HEK293 (cell line): ENCODE data around the gene NFIB.

Experiments used
- CTCF ChIA-PET: fragments of 350-600 bp; formaldehyde crosslinking; extraction: SDS; loops from one replicate; lab custom pipeline; 2021; ENCODE audit warnings: antibody characterized with exemption; lab: Yijun Ruan, JAX
- POLR2A ChIA-PET: fragments of 300-600 bp; formaldehyde crosslinking; extraction: SDS; loops from one replicate; lab custom pipeline; 2020; ENCODE audit warnings: antibody characterized with exemption, inconsistent platforms; lab: Yijun Ruan, JAX
- H3K27ac ChIP-seq: fragments of 200-500 bp; sonication (Bioruptor generic); 2 replicates; pipeline ENCODE4 v1.5.1; 2014; ENCODE audit warnings: low read depth, low read length, control low read depth, inconsistent platforms; ENCODE audit errors: extremely low read depth
- H3K36me3 ChIP-seq, 2 experiments: fragments of 200-500 bp in 1 of 2; sonication (Bioruptor generic) in 1 of 2; 1 replicate in 1 of 2; 2 replicates in 1 of 2; pipeline ENCODE4 v1.5.1; 2014 to 2017; ENCODE audit warnings: inconsistent platforms in 2 of 2, low read length in 2 of 2; ENCODE audit not compliant: control insufficient read depth in 2 of 2, insufficient read depth in 1 of 2
- H3K4me1 ChIP-seq: fragments of 200-500 bp; sonication (Bioruptor generic); 2 replicates; pipeline ENCODE4 v1.5.1; 2014; ENCODE audit warnings: mild to moderate bottlenecking, low read length, inconsistent platforms; ENCODE audit not compliant: control insufficient read depth, insufficient read depth
- H3K4me3 ChIP-seq: 2 replicates; pipeline ENCODE4 v1.5.1; 2011; ENCODE audit warnings: low read depth, mild to moderate bottlenecking, control low read depth, low read length, moderate library complexity
- H3K9me3 ChIP-seq: fragments of 200-500 bp; sonication (Bioruptor generic); 2 replicates; pipeline ENCODE4 v1.5.1; 2014; ENCODE audit warnings: low read depth, low read length, inconsistent platforms; ENCODE audit not compliant: control insufficient read depth, insufficient read depth
- BCL11A ChIP-seq: fragments of 450-650 bp; formaldehyde crosslinking; IDR thresholded peaks from 2 replicates; pipeline ENCODE4 v1.5.1; 2016; ENCODE audit warnings: low read depth, missing biosample characterization, missing genetic modification characterization
- YY1 ChIP-seq: fragments of 450-650 bp; formaldehyde crosslinking; IDR thresholded peaks from 2 replicates; pipeline ENCODE4 v1.5.1; 2018; ENCODE audit warnings: missing biosample characterization, missing genetic modification characterization
- ZBTB20 ChIP-seq: fragments of 450-650 bp; formaldehyde crosslinking; IDR thresholded peaks from 2 replicates; pipeline ENCODE4 v1.5.1; 2016; ENCODE audit warnings: missing biosample characterization, missing genetic modification characterization
- ZBTB48 ChIP-seq: fragments of 450-650 bp; formaldehyde crosslinking; IDR thresholded peaks from 2 replicates; pipeline ENCODE4 v1.5.1; 2016; ENCODE audit warnings: missing biosample characterization, missing genetic modification characterization
- ZFP37 ChIP-seq: fragments of 450-650 bp; formaldehyde crosslinking; IDR thresholded peaks from 2 replicates; pipeline ENCODE4 v1.5.1; 2016; ENCODE audit warnings: missing biosample characterization, missing genetic modification characterization
- ZNF140 ChIP-seq: fragments of 450-650 bp; formaldehyde crosslinking; IDR thresholded peaks from 2 replicates; pipeline ENCODE4 v1.5.1; 2016; ENCODE audit warnings: missing biosample characterization, missing genetic modification characterization
- ZNF350 ChIP-seq: fragments of 450-650 bp; formaldehyde crosslinking; IDR thresholded peaks from 2 replicates; pipeline ENCODE4 v1.5.0; 2017; ENCODE audit warnings: missing biosample characterization, mild to moderate bottlenecking, missing genetic modification characterization
- ZNF394 ChIP-seq: fragments of 450-650 bp; formaldehyde crosslinking; IDR thresholded peaks from 2 replicates; pipeline ENCODE4 v1.5.1; 2016; ENCODE audit warnings: missing biosample characterization, missing genetic modification characterization, mild to moderate bottlenecking, moderate library complexity, borderline replicate concordance
- ZNF558 ChIP-seq: fragments of 450-650 bp; formaldehyde crosslinking; IDR thresholded peaks from 2 replicates; pipeline ENCODE4 v1.5.1; 2016; ENCODE audit warnings: missing biosample characterization, missing genetic modification characterization
- ZNF585B ChIP-seq: fragments of 450-650 bp; formaldehyde crosslinking; IDR thresholded peaks from 2 replicates; pipeline ENCODE4 v1.5.1; 2016; ENCODE audit warnings: missing biosample characterization, missing genetic modification characterization
- ZNF624 ChIP-seq: fragments of 450-650 bp; formaldehyde crosslinking; IDR thresholded peaks from 2 replicates; pipeline ENCODE4 v1.5.1; 2017; ENCODE audit warnings: missing biosample characterization, missing genetic modification characterization
- ZNF677 ChIP-seq: fragments of 450-650 bp; IDR thresholded peaks from 2 replicates; pipeline ENCODE4 v1.5.0; 2018; ENCODE audit warnings: missing biosample characterization, mild to moderate bottlenecking, missing genetic modification characterization, moderate library complexity
- TF ChIP-seq, protein P1 (sequence below): fragments of 450-650 bp; formaldehyde crosslinking; IDR thresholded peaks from 2 replicates; pipeline ENCODE4 v1.5.1; 2016; ENCODE audit warnings: missing biosample characterization, missing genetic modification characterization
- TF ChIP-seq, protein P2 (sequence below): fragments of 450-650 bp; formaldehyde crosslinking; conservative IDR thresholded peaks from 2 replicates; pipeline ENCODE4 v1.5.1; 2016; ENCODE audit warnings: low read depth, missing biosample characterization, missing genetic modification characterization
- TF ChIP-seq, protein P3 (sequence below): IDR thresholded peaks from 2 replicates; pipeline ENCODE4 v1.6.1; 2011; ENCODE audit warnings: mild to moderate bottlenecking, low read depth, low read length, borderline replicate concordance
- TF ChIP-seq, protein P4 (sequence below): fragments of 450-650 bp; formaldehyde crosslinking; IDR thresholded peaks from 2 replicates; pipeline ENCODE4 v1.5.0; 2017; ENCODE audit warnings: missing biosample characterization, missing genetic modification characterization, borderline replicate concordance
- TF ChIP-seq, protein P5 (sequence below): fragments of 450-650 bp; formaldehyde crosslinking; IDR thresholded peaks from 2 replicates; pipeline ENCODE4 v1.5.1; 2016; ENCODE audit warnings: missing biosample characterization, missing genetic modification characterization, borderline replicate concordance
- TF ChIP-seq, protein P6 (sequence below): fragments of 450-650 bp; formaldehyde crosslinking; IDR thresholded peaks from 2 replicates; pipeline ENCODE4 v1.5.1; 2016; ENCODE audit warnings: missing biosample characterization, missing genetic modification characterization, low read depth

The NFIB gene

DNA sequence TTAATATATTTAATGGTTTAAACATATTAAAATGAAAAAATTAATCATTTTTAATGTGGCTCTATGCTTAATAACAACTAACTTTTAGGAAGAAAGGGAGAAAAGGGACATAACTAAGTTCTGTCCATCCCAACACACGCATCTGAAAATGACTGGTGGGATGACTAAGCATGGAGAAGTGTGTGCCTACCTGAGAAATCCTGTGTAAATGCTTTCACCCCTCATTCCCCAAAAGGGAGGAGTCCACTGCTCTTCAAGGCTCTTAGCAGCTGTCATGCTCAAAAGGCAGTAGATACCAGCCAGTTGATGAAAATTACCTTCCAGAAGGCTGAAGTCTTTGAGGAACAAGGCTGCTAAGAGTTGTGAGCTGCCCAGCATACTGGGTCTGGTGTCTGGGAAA lies 130.9 kb downstream of the NFIB start:
- H3K4me3 ChIP-seq, result no peak overlapping the region
- peaks cover 3% of the 10 kb centered on the region; the same call in 1 of the 2 replicates for H3K4me1 ChIP-seq
- H3K27ac ChIP-seq, result no peak overlapping the region
- no peaks in the 10 kb centered on the region for H3K36me3 ChIP-seq
- CTCF ChIA-PET, result no interaction called here
- TF ChIP-seq ZNF394 (tag by site-specific recombination) (no peak), ZNF624 (tag by site-specific recombination) (no peak), ZNF140 (no peak), BCL11A (tag by site-specific recombination) (no peak), ZFP37 (tag by site-specific recombination) (no peak), ZNF677 (tag by site-specific recombination) (no peak), ZNF558 (tag by site-specific recombination) (no peak), ZBTB48 (no peak), YY1 (tag by site-specific recombination) (no peak), ZNF585B (tag by site-specific recombination) (no peak), ZBTB20 (tag by site-specific recombination) (no peak), ZNF350 (tag by site-specific recombination) (no peak)
- TF ChIP-seq, protein P1, sequence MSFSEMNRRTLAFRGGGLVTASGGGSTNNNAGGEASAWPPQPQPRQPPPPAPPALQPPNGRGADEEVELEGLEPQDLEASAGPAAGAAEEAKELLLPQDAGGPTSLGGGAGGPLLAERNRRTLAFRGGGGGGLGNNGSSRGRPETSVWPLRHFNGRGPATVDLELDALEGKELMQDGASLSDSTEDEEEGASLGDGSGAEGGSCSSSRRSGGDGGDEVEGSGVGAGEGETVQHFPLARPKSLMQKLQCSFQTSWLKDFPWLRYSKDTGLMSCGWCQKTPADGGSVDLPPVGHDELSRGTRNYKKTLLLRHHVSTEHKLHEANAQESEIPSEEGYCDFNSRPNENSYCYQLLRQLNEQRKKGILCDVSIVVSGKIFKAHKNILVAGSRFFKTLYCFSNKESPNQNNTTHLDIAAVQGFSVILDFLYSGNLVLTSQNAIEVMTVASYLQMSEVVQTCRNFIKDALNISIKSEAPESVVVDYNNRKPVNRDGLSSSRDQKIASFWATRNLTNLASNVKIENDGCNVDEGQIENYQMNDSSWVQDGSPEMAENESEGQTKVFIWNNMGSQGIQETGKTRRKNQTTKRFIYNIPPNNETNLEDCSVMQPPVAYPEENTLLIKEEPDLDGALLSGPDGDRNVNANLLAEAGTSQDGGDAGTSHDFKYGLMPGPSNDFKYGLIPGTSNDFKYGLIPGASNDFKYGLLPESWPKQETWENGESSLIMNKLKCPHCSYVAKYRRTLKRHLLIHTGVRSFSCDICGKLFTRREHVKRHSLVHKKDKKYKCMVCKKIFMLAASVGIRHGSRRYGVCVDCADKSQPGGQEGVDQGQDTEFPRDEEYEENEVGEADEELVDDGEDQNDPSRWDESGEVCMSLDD (tag by site-specific recombination), result no peak
- TF ChIP-seq, protein P2, sequence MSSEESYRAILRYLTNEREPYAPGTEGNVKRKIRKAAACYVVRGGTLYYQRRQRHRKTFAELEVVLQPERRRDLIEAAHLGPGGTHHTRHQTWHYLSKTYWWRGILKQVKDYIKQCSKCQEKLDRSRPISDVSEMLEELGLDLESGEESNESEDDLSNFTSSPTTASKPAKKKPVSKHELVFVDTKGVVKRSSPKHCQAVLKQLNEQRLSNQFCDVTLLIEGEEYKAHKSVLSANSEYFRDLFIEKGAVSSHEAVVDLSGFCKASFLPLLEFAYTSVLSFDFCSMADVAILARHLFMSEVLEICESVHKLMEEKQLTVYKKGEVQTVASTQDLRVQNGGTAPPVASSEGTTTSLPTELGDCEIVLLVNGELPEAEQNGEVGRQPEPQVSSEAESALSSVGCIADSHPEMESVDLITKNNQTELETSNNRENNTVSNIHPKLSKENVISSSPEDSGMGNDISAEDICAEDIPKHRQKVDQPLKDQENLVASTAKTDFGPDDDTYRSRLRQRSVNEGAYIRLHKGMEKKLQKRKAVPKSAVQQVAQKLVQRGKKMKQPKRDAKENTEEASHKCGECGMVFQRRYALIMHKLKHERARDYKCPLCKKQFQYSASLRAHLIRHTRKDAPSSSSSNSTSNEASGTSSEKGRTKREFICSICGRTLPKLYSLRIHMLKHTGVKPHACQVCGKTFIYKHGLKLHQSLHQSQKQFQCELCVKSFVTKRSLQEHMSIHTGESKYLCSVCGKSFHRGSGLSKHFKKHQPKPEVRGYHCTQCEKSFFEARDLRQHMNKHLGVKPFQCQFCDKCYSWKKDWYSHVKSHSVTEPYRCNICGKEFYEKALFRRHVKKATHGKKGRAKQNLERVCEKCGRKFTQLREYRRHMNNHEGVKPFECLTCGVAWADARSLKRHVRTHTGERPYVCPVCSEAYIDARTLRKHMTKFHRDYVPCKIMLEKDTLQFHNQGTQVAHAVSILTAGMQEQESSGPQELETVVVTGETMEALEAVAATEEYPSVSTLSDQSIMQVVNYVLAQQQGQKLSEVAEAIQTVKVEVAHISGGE, result no peak
- TF ChIP-seq, protein P3, sequence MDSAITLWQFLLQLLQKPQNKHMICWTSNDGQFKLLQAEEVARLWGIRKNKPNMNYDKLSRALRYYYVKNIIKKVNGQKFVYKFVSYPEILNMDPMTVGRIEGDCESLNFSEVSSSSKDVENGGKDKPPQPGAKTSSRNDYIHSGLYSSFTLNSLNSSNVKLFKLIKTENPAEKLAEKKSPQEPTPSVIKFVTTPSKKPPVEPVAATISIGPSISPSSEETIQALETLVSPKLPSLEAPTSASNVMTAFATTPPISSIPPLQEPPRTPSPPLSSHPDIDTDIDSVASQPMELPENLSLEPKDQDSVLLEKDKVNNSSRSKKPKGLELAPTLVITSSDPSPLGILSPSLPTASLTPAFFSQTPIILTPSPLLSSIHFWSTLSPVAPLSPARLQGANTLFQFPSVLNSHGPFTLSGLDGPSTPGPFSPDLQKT, result no peak
- TF ChIP-seq, protein P4, sequence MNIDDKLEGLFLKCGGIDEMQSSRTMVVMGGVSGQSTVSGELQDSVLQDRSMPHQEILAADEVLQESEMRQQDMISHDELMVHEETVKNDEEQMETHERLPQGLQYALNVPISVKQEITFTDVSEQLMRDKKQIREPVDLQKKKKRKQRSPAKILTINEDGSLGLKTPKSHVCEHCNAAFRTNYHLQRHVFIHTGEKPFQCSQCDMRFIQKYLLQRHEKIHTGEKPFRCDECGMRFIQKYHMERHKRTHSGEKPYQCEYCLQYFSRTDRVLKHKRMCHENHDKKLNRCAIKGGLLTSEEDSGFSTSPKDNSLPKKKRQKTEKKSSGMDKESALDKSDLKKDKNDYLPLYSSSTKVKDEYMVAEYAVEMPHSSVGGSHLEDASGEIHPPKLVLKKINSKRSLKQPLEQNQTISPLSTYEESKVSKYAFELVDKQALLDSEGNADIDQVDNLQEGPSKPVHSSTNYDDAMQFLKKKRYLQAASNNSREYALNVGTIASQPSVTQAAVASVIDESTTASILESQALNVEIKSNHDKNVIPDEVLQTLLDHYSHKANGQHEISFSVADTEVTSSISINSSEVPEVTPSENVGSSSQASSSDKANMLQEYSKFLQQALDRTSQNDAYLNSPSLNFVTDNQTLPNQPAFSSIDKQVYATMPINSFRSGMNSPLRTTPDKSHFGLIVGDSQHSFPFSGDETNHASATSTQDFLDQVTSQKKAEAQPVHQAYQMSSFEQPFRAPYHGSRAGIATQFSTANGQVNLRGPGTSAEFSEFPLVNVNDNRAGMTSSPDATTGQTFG (tag by site-specific recombination), result no peak
- TF ChIP-seq, protein P5, sequence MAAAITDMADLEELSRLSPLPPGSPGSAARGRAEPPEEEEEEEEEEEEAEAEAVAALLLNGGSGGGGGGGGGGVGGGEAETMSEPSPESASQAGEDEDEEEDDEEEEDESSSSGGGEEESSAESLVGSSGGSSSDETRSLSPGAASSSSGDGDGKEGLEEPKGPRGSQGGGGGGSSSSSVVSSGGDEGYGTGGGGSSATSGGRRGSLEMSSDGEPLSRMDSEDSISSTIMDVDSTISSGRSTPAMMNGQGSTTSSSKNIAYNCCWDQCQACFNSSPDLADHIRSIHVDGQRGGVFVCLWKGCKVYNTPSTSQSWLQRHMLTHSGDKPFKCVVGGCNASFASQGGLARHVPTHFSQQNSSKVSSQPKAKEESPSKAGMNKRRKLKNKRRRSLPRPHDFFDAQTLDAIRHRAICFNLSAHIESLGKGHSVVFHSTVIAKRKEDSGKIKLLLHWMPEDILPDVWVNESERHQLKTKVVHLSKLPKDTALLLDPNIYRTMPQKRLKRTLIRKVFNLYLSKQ, result no peak
- TF ChIP-seq, protein P6, sequence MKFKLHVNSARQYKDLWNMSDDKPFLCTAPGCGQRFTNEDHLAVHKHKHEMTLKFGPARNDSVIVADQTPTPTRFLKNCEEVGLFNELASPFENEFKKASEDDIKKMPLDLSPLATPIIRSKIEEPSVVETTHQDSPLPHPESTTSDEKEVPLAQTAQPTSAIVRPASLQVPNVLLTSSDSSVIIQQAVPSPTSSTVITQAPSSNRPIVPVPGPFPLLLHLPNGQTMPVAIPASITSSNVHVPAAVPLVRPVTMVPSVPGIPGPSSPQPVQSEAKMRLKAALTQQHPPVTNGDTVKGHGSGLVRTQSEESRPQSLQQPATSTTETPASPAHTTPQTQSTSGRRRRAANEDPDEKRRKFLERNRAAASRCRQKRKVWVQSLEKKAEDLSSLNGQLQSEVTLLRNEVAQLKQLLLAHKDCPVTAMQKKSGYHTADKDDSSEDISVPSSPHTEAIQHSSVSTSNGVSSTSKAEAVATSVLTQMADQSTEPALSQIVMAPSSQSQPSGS (tag by site-specific recombination), result no peak
- no peaks in the 10 kb centered on the region for H3K9me3 ChIP-seq
- POLR2A ChIA-PET, result no interaction called here
